Thyroid gland (tissue), 4 donors: ENCODE measurements around the gene RAI1. TPM values are rescaled to one million over a fixed set of nuclear protein-coding genes. Genes with fewer than 3 reads are reported as not detected.

Source experiments
- DNase-seq, 2 donors: peaks; one replicate each; pipeline ENCODE4 v3.0.0-alpha.2; 2019
- H3K27ac ChIP-seq, 3 donors: fragments of 200-600 bp; sonication (generic); 1 replicate in 2 of 3; 2 replicates in 1 of 3; pipeline ENCODE4 v1.5.1; 2016 to 2019; ENCODE audit warnings: mild to moderate bottlenecking in 1 of 3, moderate library complexity in 1 of 3
- H3K27me3 ChIP-seq: fragments of 200-600 bp; sonication (generic); one replicate; pipeline ENCODE4 v1.5.1; 2019
- H3K36me3 ChIP-seq, 2 donors: fragments of 200-600 bp; sonication (generic); one replicate each; pipeline ENCODE4 v1.5.1; 2016 to 2019
- H3K4me1 ChIP-seq, 2 donors: fragments of 200-600 bp; sonication (generic); one replicate each; pipeline ENCODE4 v1.5.1; 2017 to 2019
- H3K4me3 ChIP-seq, 3 donors: fragments of 200-600 bp; sonication (generic); replicated peaks in 1 of 3; 1 replicate in 2 of 3; 2 replicates in 1 of 3; pipeline ENCODE4 v1.5.1; 2016; ENCODE audit warnings: mild to moderate bottlenecking in 1 of 3
- H3K9me3 ChIP-seq: fragments of 200-600 bp; sonication (generic); one replicate; pipeline ENCODE4 v1.5.1; 2017
- POLR2A ChIP-seq, 2 donors: fragments of 450-650 bp; IDR thresholded peaks; one replicate each; pipeline ENCODE4 v1.6.1; 2017; ENCODE audit warnings: antibody characterized with exemption in 2 of 2, mild to moderate bottlenecking in 2 of 2, moderate library complexity in 1 of 2
- WGBS, 2 donors: methylation state at CpG; one replicate each; pipeline ENCODE4 v1.1.5; 2017; 5-methylcytosine and 5-hydroxymethylcytosine counted together
- intact Hi-C: fragments of 100-400 bp; cut with DNase I; formaldehyde crosslinking; loops from one replicate; pipeline ENCODE4 v1.15.1; 2023
- total RNA-seq, 4 donors: library from RNA; depleted of rRNA; stranded (reverse); fragments of >200 nt; gene quantifications; one replicate each; pipeline ENCODE4 v1.2.3, GENCODE V29; 2016
- TF ChIP-seq, protein P1 (sequence below), 6 experiments: fragments of 200-600 bp in 3 of 6; fragments of 450-650 bp in 3 of 6; sonication (generic) in 3 of 6; IDR thresholded peaks; one replicate each; pipeline ENCODE4 v1.5.1; 2016 to 2019; ENCODE audit warnings: antibody characterized with exemption in 6 of 6, mild to moderate bottlenecking in 2 of 6, inconsistent platforms in 1 of 6, moderate library complexity in 1 of 6

Gene RAI1
- total RNA-seq, 4 donors from 2014 or later: 19.1 to 52.3 (median 34.1) TPM

DNA sequence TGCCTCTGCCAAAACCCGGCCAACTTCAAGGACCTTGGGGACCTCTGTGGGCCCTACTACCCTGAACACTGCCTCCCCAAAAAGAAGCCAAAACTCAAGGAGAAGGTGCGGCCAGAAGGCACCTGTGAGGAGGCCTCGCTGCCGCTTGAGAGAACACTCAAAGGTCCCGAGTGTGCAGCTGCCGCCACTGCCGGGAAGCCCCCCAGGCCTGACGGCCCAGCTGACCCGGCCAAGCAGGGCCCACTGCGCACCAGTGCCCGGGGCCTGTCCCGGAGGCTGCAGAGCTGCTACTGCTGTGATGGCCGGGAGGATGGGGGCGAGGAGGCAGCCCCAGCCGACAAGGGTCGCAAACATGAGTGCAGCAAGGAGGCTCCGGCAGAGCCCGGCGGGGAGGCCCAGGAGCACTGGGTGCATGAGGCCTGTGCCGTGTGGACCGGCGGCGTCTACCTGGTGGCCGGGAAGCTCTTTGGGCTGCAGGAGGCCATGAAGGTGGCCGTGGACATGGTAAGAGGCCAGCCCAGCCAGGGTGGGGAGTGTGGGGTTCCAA, 116.8 kb downstream of the RAI1 start:
- no peak overlapping the region for H3K4me3 ChIP-seq
- TF ChIP-seq, protein P1, sequence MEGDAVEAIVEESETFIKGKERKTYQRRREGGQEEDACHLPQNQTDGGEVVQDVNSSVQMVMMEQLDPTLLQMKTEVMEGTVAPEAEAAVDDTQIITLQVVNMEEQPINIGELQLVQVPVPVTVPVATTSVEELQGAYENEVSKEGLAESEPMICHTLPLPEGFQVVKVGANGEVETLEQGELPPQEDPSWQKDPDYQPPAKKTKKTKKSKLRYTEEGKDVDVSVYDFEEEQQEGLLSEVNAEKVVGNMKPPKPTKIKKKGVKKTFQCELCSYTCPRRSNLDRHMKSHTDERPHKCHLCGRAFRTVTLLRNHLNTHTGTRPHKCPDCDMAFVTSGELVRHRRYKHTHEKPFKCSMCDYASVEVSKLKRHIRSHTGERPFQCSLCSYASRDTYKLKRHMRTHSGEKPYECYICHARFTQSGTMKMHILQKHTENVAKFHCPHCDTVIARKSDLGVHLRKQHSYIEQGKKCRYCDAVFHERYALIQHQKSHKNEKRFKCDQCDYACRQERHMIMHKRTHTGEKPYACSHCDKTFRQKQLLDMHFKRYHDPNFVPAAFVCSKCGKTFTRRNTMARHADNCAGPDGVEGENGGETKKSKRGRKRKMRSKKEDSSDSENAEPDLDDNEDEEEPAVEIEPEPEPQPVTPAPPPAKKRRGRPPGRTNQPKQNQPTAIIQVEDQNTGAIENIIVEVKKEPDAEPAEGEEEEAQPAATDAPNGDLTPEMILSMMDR (IDR thresholded peaks at IDR 0.05): no peak
- no peak for TF ChIP-seq POLR2A (IDR thresholded peaks at IDR 0.05)
- H3K27ac ChIP-seq: no peak overlapping the region
- peaks cover 28 to 41% of the 10 kb centered on the region in 2 donors for H3K36me3 ChIP-seq
- H3K4me1 ChIP-seq: peaks cover 3 to 5% of the 10 kb centered on the region in 2 donors
- intact Hi-C loops: no loop called here
- H3K27me3 ChIP-seq: no peaks in the 10 kb centered on the region
- DNase-seq: no peak
- H3K9me3 ChIP-seq: no peaks in the 10 kb centered on the region
- 94 to 97% methylated on average over 6 to 23 of the region's 25 CpGs for WGBS, 2 donors

DNA sequence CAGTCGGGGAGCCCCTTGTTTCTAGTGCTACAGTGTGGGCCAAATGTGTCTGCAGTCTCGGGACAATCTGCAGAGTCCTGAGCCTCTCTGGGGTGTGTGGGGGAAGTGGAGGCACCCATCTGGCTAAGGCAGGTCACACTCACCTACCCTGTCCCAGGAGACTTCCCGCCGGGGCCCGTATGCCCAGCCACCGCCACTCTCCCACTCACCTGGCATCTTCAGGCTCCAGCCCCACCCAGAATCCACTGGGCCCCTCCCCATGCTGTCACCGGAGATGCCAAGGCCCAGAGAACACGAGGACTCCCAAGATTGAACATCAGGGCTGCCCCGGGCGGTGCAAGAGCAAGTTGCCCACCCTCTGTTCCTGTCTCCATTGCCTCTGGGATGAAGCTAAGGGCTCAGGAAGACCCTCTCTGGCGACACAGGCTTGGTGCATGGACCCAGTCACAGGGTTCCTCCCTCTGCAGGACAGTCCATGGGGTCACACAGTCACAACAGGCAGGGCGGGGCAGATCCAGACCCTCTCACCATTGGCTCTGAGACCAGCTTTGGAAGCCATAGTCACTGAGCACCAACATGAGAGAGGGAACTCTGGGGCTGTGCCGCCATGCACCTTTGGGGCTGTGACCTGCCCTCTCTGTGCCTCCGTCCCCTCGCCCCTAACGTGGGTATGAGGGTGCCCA, 117.5 kb downstream of the RAI1 start:
- Histone ChIP-seq H3K36me3 (peaks cover 29 to 46% of the 10 kb centered on the region in 2 donors), H3K27me3 (no peaks in the 10 kb centered on the region), H3K9me3 (no peaks in the 10 kb centered on the region), H3K4me1 (no peaks in the 10 kb centered on the region), H3K4me3 (no peak overlapping the region), H3K27ac (no peak overlapping the region)
- TF ChIP-seq POLR2A (IDR thresholded peaks at IDR 0.05): no peak
- TF ChIP-seq, protein P1 (IDR thresholded peaks at IDR 0.05): no peak
- intact Hi-C loops: no loop called here
- DNase-seq: no peak
- 87 to 94% methylated on average over 9 to 16 of the region's 16 CpGs for WGBS, 2 donors

DNA sequence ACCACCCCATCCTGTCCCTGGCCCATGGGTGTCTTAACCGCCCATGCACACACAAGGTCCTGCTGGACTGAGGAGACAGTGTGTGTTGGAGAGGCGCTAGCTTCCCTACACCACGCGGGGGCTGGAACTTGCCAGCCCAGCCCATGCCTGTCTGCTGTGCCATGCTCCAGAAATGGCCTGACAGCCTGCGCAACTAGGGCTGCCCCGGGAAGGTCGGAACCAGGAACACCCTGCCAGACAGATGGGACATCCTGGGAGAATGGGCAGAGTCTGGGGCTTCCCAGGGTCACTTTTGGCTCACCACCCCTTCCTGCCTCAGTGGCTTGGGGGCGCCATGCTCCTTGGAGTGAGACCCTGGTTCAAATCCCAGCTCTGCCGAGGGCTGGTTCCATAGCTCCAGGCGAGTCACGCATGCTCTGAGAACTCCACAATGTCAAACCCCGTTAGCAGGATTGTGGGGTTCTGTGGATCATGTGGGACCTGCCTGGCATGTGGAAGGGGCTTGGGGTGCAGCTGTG, 119.3 kb downstream of the RAI1 start:
- Histone ChIP-seq H3K36me3 (peaks cover 30 to 34% of the 10 kb centered on the region in 2 donors), H3K9me3 (no peaks in the 10 kb centered on the region), H3K4me3 (no peak overlapping the region), H3K4me1 (no peaks in the 10 kb centered on the region), H3K27me3 (no peaks in the 10 kb centered on the region), H3K27ac (no peak overlapping the region)
- intact Hi-C loops: no loop called here
- whole genome bisulfite sequencing, 2 donors: 95% methylated on average over 4 to 6 of the region's 12 CpGs
- no peak for DNase-seq
- no peak for TF ChIP-seq POLR2A (IDR thresholded peaks at IDR 0.05)
- TF ChIP-seq, protein P1 (IDR thresholded peaks at IDR 0.05): no peak

DNA sequence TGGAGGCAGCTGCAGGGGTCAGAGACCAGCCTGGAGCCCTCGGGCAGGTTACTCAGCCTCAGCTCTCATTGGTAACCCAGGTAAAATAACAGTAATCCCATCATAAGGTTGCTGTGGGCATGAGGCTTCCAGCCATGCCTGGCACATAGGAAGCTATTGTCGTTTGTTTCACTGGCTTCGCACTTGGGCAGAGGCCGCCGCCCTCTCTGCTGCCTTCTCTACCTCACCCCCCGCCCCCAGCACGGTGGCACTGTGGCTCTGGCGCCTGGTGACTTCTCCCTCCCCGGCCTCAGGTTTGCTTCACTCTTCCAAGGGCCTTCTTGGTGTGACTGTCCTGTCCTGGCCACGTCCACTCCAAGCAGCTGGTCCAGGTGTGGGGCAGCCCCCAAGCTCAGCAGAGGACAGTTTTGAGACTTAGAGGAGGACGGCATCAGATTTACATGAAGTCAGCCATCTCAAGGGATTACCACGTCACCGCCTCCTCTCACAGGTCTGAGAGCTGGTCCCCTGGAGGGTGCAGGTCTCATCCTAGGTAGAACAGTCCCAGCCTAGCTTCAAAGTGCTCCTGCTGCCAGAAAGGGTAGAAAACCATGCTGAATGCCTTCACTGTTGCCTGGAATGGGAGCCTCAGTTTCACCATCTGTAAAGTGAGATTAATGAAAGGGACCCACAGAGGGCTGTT, 120.7 kb downstream of the RAI1 start:
- H3K36me3 ChIP-seq: peaks cover 19 to 23% of the 10 kb centered on the region in 2 donors
- DNase-seq: no peak
- no peak overlapping the region for H3K4me3 ChIP-seq
- no peaks in the 10 kb centered on the region for H3K9me3 ChIP-seq
- TF ChIP-seq POLR2A (IDR thresholded peaks at IDR 0.05): no peak
- TF ChIP-seq, protein P1 (IDR thresholded peaks at IDR 0.05): no peak
- intact Hi-C loops: no loop called here
- H3K27me3 ChIP-seq: no peaks in the 10 kb centered on the region
- WGBS, 2 donors: 85 to 93% methylated on average over 11 to 13 of the region's 13 CpGs
- no peaks in the 10 kb centered on the region for H3K4me1 ChIP-seq
- H3K27ac ChIP-seq: no peak overlapping the region

DNA sequence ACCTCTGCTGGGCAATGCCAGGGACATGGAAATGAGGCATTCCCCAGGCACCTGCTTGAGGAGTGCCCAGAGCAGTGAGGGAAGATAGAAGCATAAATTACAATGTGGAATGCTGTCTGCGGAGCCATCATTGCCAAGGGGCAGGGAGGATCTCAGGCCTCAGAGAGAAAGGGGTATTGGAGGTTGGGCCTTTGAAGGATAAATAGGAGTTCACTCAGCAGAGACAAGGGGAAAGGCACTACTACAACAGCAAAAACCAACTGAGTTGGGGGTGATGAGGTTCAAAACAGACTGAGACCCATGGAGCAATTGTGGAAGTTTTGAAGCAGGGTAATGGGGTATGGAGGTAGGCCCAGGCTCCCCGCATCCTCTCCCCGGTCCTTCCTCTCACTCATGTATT, 122.7 kb downstream of the RAI1 start:
- WGBS, 2 donors: 94 to 99% methylated on average over 3 of the region's 3 CpGs
- intact Hi-C loops: no loop called here
- DNase-seq: no peak
- Histone ChIP-seq H3K4me1 (peaks cover 5% of the 10 kb centered on the region in 2 donors), H3K27ac (no peak overlapping the region), H3K4me3 (no peak overlapping the region), H3K36me3 (peaks cover 8 to 12% of the 10 kb centered on the region in 2 donors), H3K27me3 (no peaks in the 10 kb centered on the region), H3K9me3 (no peaks in the 10 kb centered on the region)
- TF ChIP-seq, protein P1 (IDR thresholded peaks at IDR 0.05): no peak
- no peak for TF ChIP-seq POLR2A (IDR thresholded peaks at IDR 0.05)
